ENCODE measurements around the gene MKNK1.

DNA sequence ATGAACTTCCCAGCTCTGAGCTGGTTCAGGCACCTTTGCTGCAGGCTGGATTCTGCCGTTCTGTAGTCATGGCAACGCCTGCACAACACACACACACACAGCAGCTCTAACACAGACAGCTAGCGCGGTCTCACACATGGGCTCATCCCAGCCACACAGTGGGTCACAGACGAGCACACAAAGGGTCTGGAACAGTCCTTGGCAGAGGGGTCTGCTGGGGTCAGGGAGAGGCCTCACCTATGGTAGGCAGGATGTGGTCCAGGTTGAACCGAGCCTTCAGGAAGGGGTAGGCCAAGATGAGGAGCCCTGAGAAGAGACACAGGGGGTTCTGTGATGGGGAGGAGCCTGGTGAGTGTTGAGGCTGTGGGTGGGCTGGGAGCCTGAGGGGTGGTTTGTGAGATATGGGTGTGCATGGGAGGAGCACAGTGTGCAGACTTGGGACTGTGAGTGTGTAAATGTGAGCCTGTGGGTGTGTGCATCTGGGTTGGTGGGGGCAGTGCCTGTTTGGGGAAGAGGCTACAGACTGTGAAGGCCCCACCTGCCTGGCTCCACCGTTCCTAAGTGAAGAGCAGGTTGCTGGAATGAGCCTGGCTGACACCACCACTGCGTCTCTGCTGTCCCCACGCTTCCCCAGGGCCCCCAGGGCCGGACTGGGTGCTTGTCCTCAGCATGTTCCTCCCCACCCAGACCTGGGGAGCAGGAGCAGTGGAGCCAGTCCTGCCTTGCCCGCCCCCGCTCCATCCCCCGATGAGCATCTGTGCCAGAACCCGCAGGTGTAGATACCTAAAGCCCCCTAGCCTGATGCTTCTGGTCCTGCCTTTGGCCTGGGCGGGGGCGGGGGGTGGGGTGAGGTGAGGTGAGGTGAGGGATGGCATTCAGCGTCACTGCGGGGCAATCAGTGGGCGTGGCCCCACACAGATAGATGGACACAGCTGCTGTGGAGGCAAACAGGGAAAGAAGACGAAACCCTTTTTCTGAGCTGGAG is 54.1 kb downstream of the MKNK1 start:
- TF ChIP-seq, protein P1, sequence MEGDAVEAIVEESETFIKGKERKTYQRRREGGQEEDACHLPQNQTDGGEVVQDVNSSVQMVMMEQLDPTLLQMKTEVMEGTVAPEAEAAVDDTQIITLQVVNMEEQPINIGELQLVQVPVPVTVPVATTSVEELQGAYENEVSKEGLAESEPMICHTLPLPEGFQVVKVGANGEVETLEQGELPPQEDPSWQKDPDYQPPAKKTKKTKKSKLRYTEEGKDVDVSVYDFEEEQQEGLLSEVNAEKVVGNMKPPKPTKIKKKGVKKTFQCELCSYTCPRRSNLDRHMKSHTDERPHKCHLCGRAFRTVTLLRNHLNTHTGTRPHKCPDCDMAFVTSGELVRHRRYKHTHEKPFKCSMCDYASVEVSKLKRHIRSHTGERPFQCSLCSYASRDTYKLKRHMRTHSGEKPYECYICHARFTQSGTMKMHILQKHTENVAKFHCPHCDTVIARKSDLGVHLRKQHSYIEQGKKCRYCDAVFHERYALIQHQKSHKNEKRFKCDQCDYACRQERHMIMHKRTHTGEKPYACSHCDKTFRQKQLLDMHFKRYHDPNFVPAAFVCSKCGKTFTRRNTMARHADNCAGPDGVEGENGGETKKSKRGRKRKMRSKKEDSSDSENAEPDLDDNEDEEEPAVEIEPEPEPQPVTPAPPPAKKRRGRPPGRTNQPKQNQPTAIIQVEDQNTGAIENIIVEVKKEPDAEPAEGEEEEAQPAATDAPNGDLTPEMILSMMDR (IDR thresholded peaks at IDR 0.05) = no peak
- no peak for TF ChIP-seq POLR2A (IDR thresholded peaks at IDR 0.05)
- TF ChIP-seq POLR2AphosphoS5 (IDR thresholded peaks at IDR 0.05) = no peak
- no peak for TF ChIP-seq EP300 (IDR thresholded peaks at IDR 0.05)
